PC-3 (cell line): ENCODE results near the gene BAZ1B. TPM values are rescaled to one million over a fixed set of nuclear protein-coding genes. Genes with fewer than 3 reads are reported as not detected.
"Not testable (repeated sequence)": the region's sequence is repeated elsewhere in the genome, so short reads cannot be mapped to it uniquely, and the experiment has no call there.

Experiments used
- ATAC-seq: fragments of 200-7000 bp; cut with Tn5 transposase; 2 replicates; pipeline ENCODE4 v1.9.1; 2020; ENCODE audit warnings: mild to moderate bottlenecking, moderate library complexity
- BruUV-seq: library from RNA; stranded (reverse); fragments of 400-500 nt; replicated peaks from 2 replicates; lab custom pipeline; 2021; lab: Mats Ljungman, UMichigan
- CTCF ChIA-PET: fragments of 300-600 bp; sonication (Branson Sonifier 250); formaldehyde crosslinking; loops from one replicate; lab custom pipeline; 2022; ENCODE audit warnings: antibody characterized with exemption; lab: Charles Lee
- POLR2A ChIA-PET: fragments of 300-600 bp; sonication (Branson Sonifier 250); formaldehyde crosslinking; loops from one replicate; lab custom pipeline; 2022; ENCODE audit warnings: antibody characterized with exemption; ENCODE audit not compliant: unreplicated experiment; lab: Charles Lee
- DNase-seq: peaks from one replicate; pipeline ENCODE4 v3.0.0-alpha.2; 2015
- H2AFZ ChIP-seq: fragments of 300-600 bp; sonication (generic); 2 replicates; pipeline ENCODE4 v1.6.0; 2016; ENCODE audit warnings: antibody characterized with exemption, low read length
- H3F3A ChIP-seq: fragments of 300-600 bp; sonication (generic); one replicate; pipeline ENCODE4 v1.6.0; 2017; ENCODE audit warnings: antibody characterized with exemption, low read length, control low read depth, mild to moderate bottlenecking; ENCODE audit not compliant: unreplicated experiment
- H3K27ac ChIP-seq: fragments of 300-600 bp; sonication (generic); 2 replicates; pipeline ENCODE4 v1.5.1; 2016; ENCODE audit warnings: mild to moderate bottlenecking, low read length
- H3K27me3 ChIP-seq: fragments of 300-600 bp; sonication (generic); 2 replicates; pipeline ENCODE4 v1.6.1; 2016; ENCODE audit warnings: low read length, mixed read lengths
- H3K36me3 ChIP-seq: fragments of 300-600 bp; sonication (generic); 2 replicates; pipeline ENCODE4 v1.6.1; 2016; ENCODE audit warnings: low read depth, mixed run types, low read length, mixed read lengths
- H3K4me1 ChIP-seq: fragments of 300-600 bp; sonication (generic); 2 replicates; pipeline ENCODE4 v1.5.1; 2016; ENCODE audit warnings: low read length; ENCODE audit not compliant: insufficient read depth
- H3K4me2 ChIP-seq: fragments of 300-600 bp; sonication (generic); 2 replicates; pipeline ENCODE4 v1.6.0; 2016; ENCODE audit warnings: low read length
- H3K4me3 ChIP-seq: fragments of 300-600 bp; sonication (generic); 2 replicates; pipeline ENCODE4 v1.5.1; 2016; ENCODE audit warnings: mild to moderate bottlenecking, low read length, mixed read lengths
- H3K79me2 ChIP-seq: fragments of 300-600 bp; sonication (generic); 2 replicates; pipeline ENCODE4 v1.6.1; 2017; ENCODE audit warnings: low read length, mixed read lengths
- H3K9ac ChIP-seq: fragments of 300-600 bp; sonication (generic); 2 replicates; pipeline ENCODE4 v1.6.0; 2016; ENCODE audit warnings: mild to moderate bottlenecking, low read length
- H3K9me2 ChIP-seq: fragments of 300-600 bp; sonication (generic); replicated peaks from 2 replicates; pipeline ENCODE4 v1.6.1; 2016; ENCODE audit warnings: mixed run types, low read length, mixed read lengths
- H3K9me3 ChIP-seq: fragments of 300-600 bp; sonication (generic); 2 replicates; pipeline ENCODE4 v1.6.1; 2016; ENCODE audit warnings: low read length, mixed read lengths
- H4K20me1 ChIP-seq: fragments of 300-600 bp; sonication (generic); 2 replicates; pipeline ENCODE4 v1.6.1; 2016; ENCODE audit warnings: low read length, mixed read lengths
- EZH2 ChIP-seq: fragments of 300-600 bp; sonication (generic); IDR thresholded peaks from one replicate; pipeline ENCODE4 v1.6.1; 2017; ENCODE audit warnings: antibody characterized with exemption, mild to moderate bottlenecking, low read length; ENCODE audit not compliant: unreplicated experiment
- EZH2phosphoT487 ChIP-seq: fragments of 300-600 bp; sonication (generic); IDR thresholded peaks from 2 replicates; pipeline ENCODE4 v1.6.1; 2018; ENCODE audit warnings: mild to moderate bottlenecking, antibody characterized with exemption, low read length, borderline replicate concordance
- intact Hi-C: fragments of 100-400 bp; cut with micrococcal nuclease; formaldehyde crosslinking; loops from 2 replicates; pipeline ENCODE4 v1.9.0; 2023
- total RNA-seq: library from RNA; depleted of rRNA; stranded (reverse); fragments of >200 nt; gene quantifications from 2 replicates; pipeline ENCODE4 v1.2.3, GENCODE V29; 2014
- TF ChIP-seq, protein P1 (sequence below): fragments of 300-600 bp; sonication (generic); conservative IDR thresholded peaks from 2 replicates; pipeline ENCODE4 v1.5.1; 2017; ENCODE audit warnings: antibody characterized with exemption, low read depth, mild to moderate bottlenecking, low read length

The BAZ1B gene
- total RNA-seq, 1 experiment from 2014 or later = 45.5 TPM

DNA sequence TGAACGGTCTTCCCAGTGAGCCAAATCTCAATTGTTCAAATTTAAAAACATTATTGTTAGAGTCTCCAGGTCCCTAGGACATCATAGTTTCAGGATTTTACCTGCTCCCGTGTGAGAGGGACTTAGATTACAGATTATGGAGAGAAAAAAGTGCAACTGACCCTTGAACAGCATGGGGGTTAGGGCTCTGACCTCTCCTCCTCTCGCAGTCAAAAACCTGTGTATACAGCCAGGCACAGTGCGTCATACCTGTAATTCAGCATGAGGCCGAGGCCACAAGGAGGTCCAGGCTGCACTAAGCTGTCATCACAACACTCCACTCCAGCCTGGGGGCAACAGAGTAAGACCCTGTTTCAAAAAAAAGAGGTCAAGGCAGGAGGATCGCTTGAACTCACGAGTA, 25.5 kb downstream of the BAZ1B start:
- no peak overlapping the region for H3K4me2 ChIP-seq
- H3K27me3 ChIP-seq = no peaks in the 10 kb centered on the region
- H3F3A ChIP-seq = no peaks in the 10 kb centered on the region
- H3K27ac ChIP-seq = no peak overlapping the region
- H3K36me3 ChIP-seq = peaks cover 66% of the 10 kb centered on the region
- TF ChIP-seq, protein P1, sequence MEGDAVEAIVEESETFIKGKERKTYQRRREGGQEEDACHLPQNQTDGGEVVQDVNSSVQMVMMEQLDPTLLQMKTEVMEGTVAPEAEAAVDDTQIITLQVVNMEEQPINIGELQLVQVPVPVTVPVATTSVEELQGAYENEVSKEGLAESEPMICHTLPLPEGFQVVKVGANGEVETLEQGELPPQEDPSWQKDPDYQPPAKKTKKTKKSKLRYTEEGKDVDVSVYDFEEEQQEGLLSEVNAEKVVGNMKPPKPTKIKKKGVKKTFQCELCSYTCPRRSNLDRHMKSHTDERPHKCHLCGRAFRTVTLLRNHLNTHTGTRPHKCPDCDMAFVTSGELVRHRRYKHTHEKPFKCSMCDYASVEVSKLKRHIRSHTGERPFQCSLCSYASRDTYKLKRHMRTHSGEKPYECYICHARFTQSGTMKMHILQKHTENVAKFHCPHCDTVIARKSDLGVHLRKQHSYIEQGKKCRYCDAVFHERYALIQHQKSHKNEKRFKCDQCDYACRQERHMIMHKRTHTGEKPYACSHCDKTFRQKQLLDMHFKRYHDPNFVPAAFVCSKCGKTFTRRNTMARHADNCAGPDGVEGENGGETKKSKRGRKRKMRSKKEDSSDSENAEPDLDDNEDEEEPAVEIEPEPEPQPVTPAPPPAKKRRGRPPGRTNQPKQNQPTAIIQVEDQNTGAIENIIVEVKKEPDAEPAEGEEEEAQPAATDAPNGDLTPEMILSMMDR = no peak
- TF ChIP-seq EZH2 = no peak
- no peak for TF ChIP-seq EZH2phosphoT487
- no peak overlapping the region for H3K4me3 ChIP-seq
- intact Hi-C loops = no loop called here
- H4K20me1 ChIP-seq = peaks cover 15% of the 10 kb centered on the region
- no peaks in the 10 kb centered on the region for H3K9me3 ChIP-seq
- CTCF ChIA-PET = no interaction called here
- H3K4me1 ChIP-seq = no peaks in the 10 kb centered on the region
- no TSS peak for BruUV-seq
- ATAC-seq (no peak), DNase-seq (no peak)
- no peak overlapping the region for H3K9ac ChIP-seq
- H2AFZ ChIP-seq = no peak overlapping the region
- POLR2A ChIA-PET = no interaction called here
- no peaks in the 10 kb centered on the region for H3K9me2 ChIP-seq
- peaks cover 40% of the 10 kb centered on the region for H3K79me2 ChIP-seq

DNA sequence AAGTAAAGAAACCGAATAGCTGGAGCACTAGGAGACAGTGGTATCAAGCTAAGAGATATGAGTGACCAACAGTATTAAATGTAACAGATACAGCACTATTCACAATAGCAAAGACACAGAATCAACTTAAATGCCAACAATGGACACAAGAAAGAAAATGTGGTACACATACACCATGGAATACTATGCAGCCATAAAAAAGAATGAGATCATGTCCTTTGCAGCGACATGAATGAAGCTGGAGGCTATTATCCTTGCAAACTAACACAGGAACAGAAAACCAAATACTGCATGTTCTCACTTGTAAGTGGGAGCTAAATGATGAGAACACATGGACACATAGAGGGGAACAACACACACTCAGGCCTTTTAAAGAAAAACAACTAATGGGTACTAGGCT, 26.6 kb downstream of the BAZ1B start:
- Histone ChIP-seq H4K20me1 (peaks cover 15% of the 10 kb centered on the region), H3K36me3 (peaks cover 62% of the 10 kb centered on the region), H3K79me2 (peaks cover 36% of the 10 kb centered on the region)
- H3K27ac ChIP-seq, POLR2A ChIA-PET, H3K4me1 ChIP-seq, H3K4me3 ChIP-seq, intact Hi-C loops, DNase-seq, BruUV-seq, H3K9me3 ChIP-seq, H2AFZ ChIP-seq, H3K27me3 ChIP-seq, ATAC-seq, CTCF ChIA-PET, H3K4me2 ChIP-seq, H3K9me2 ChIP-seq, H3K9ac ChIP-seq, H3F3A ChIP-seq: not testable (repeated sequence)

DNA sequence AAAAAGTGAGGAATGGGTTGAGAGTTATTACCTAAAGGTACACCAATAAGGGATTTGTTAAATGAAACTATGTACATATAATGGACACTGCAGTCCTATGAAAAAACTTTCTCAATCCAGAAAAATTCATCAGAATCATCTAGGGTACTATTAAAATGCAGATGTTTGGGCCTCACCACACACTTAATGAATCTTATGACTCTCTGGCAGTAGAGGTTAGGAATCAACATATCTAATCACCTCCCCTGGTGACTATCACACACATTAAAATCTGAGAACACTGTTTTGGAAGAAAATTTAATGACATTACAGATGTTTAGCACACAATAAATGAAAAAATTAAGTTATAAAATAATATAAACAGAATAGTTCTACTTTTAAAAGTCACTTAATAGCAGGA, 32.1 kb downstream of the BAZ1B start:
- Histone ChIP-seq H3K27me3 (no peaks in the 10 kb centered on the region), H3K36me3 (peaks cover 65% of the 10 kb centered on the region), H4K20me1 (no peaks in the 10 kb centered on the region), H3K4me3 (no peak overlapping the region), H3K27ac (no peak overlapping the region), H3K9ac (no peak overlapping the region), H3K9me2 (no peaks in the 10 kb centered on the region), H3K9me3 (no peaks in the 10 kb centered on the region), H3K4me2 (no peak overlapping the region), H3F3A (no peaks in the 10 kb centered on the region), H3K4me1 (no peaks in the 10 kb centered on the region), H2AFZ (no peak overlapping the region), H3K79me2 (peaks cover 22% of the 10 kb centered on the region)
- ChIA-PET POLR2A (no interaction called here), CTCF (no interaction called here)
- intact Hi-C loops = no loop called here
- DNase-seq (no peak), ATAC-seq (no peak)
- TF ChIP-seq, protein P1 = no peak
- TF ChIP-seq EZH2phosphoT487 (no peak), EZH2 (no peak)
- no TSS peak for BruUV-seq
